Neural progenitor cell (in vitro differentiated cells): ENCODE data around the gene TASP1. TPM values are rescaled to one million over a fixed set of nuclear protein-coding genes. Genes with fewer than 3 reads are reported as not detected.

Experiments used
- DNase-seq: peaks from one replicate; pipeline ENCODE4 v3.0.0-alpha.2; 2016; ENCODE audit warnings: low spot score
- H2AFZ ChIP-seq: fragments of 200-600 bp; sonication (generic); replicated peaks from 2 replicates; pipeline ENCODE4 v1.6.1; 2016; ENCODE audit warnings: antibody characterized with exemption
- H3F3A ChIP-seq: fragments of 200-600 bp; sonication (generic); 2 replicates; pipeline ENCODE4 v1.6.1; 2016; ENCODE audit warnings: antibody characterized with exemption, low read depth
- H3K27ac ChIP-seq: fragments of 200-600 bp; sonication (generic); 2 replicates; pipeline ENCODE4 v1.5.1; 2016; ENCODE audit warnings: mild to moderate bottlenecking
- H3K27me3 ChIP-seq: fragments of 200-600 bp; sonication (generic); 2 replicates; pipeline ENCODE4 v1.6.1; 2016; ENCODE audit warnings: mild to moderate bottlenecking, moderate library complexity
- H3K36me3 ChIP-seq: fragments of 200-600 bp; sonication (generic); 2 replicates; pipeline ENCODE4 v1.5.1; 2016
- H3K4me1 ChIP-seq: fragments of 200-600 bp; sonication (generic); 2 replicates; pipeline ENCODE4 v1.6.1; 2016; ENCODE audit warnings: mixed run types
- H3K4me2 ChIP-seq: fragments of 200-600 bp; sonication (generic); 2 replicates; pipeline ENCODE4 v1.6.1; 2016
- H3K4me3 ChIP-seq: fragments of 200-600 bp; sonication (generic); 2 replicates; pipeline ENCODE4 v1.5.1; 2016
- H3K79me2 ChIP-seq: fragments of 200-600 bp; sonication (generic); 2 replicates; pipeline ENCODE4 v1.6.1; 2016; ENCODE audit warnings: low read depth
- H3K9ac ChIP-seq: fragments of 200-600 bp; sonication (generic); 2 replicates; pipeline ENCODE4 v1.6.1; 2016
- H3K9me3 ChIP-seq: fragments of 200-600 bp; sonication (generic); 2 replicates; pipeline ENCODE4 v1.5.1; 2016; ENCODE audit warnings: low read depth
- H4K20me1 ChIP-seq: fragments of 200-600 bp; sonication (generic); 2 replicates; pipeline ENCODE4 v1.6.1; 2016; ENCODE audit warnings: low read depth
- H3K27ac Mint-ChIP-seq: 3 replicates; pipeline ENCODE4 v1.8.0; 2021; ENCODE audit warnings: mixed read lengths
- H3K27me3 Mint-ChIP-seq: 2 replicates; pipeline ENCODE4 v1.8.0; 2022; ENCODE audit warnings: low read depth, mild to moderate bottlenecking, inconsistent platforms, moderate library complexity, mixed read lengths; ENCODE audit not compliant: insufficient read depth
- H3K36me3 Mint-ChIP-seq: 3 replicates; pipeline ENCODE4 v1.8.0; 2021; ENCODE audit warnings: mixed read lengths
- H3K4me1 Mint-ChIP-seq: 3 replicates; pipeline ENCODE4 v1.8.0; 2021; ENCODE audit warnings: mixed read lengths
- H3K4me3 Mint-ChIP-seq: 3 replicates; pipeline ENCODE4 v1.8.0; 2021; ENCODE audit warnings: mild to moderate bottlenecking, moderate library complexity, mixed read lengths
- H3K9me3 Mint-ChIP-seq: 3 replicates; pipeline ENCODE4 v1.8.0; 2020; ENCODE audit warnings: mixed read lengths
- EZH2 ChIP-seq: fragments of 200-600 bp; sonication (generic); IDR thresholded peaks from 2 replicates; pipeline ENCODE4 v1.6.1; 2017; ENCODE audit warnings: antibody characterized with exemption, mild to moderate bottlenecking, moderate library complexity
- EZH2phosphoT487 ChIP-seq: fragments of 200-600 bp; sonication (generic); IDR thresholded peaks from 2 replicates; pipeline ENCODE4 v1.6.1; 2017; ENCODE audit warnings: antibody characterized with exemption
- total RNA-seq: library from RNA; depleted of rRNA; stranded (reverse); fragments of >200 nt; gene quantifications from 2 replicates; pipeline ENCODE4 v1.2.3, GENCODE V29; 2015; ENCODE audit warnings: low replicate concordance
- TF ChIP-seq, protein P1 (sequence below): fragments of 200-600 bp; sonication (generic); IDR thresholded peaks from 2 replicates; pipeline ENCODE4 v1.5.1; 2017; ENCODE audit warnings: antibody characterized with exemption, mild to moderate bottlenecking

The TASP1 gene
- total RNA-seq, 1 donor from 2014 or later, result 9.6 TPM

DNA sequence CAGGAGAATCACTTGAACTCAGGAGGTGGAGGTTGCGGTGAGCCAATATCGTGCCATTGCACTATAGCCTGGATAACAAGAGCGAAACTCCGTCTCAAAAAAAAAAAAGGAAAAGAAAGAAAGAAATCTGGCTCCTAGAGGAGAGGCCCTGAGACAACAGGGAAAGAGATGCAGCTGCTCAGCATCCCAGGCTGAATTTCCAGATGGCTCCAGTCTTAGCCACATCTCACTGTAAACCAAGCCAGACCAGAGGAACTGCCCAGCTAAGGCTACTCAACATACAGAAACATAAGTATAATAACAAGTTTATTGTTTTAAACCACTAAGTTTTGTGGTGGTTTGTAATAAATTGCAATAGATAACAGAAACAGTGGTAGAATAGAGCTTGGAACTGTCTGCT, 38.5 kb upstream of the TASP1 start:
- no peaks in the 10 kb centered on the region for H3K36me3 Mint-ChIP-seq
- H3K9me3 Mint-ChIP-seq, result no peaks in the 10 kb centered on the region
- Histone ChIP-seq H4K20me1 (no peaks in the 10 kb centered on the region), H3K4me3 (no peak overlapping the region), H3K36me3 (no peaks in the 10 kb centered on the region), H3K4me2 (no peak overlapping the region), H3F3A (no peaks in the 10 kb centered on the region), H3K79me2 (no peaks in the 10 kb centered on the region), H3K27me3 (no peaks in the 10 kb centered on the region), H3K9ac (no peak overlapping the region), H3K4me1 (no peaks in the 10 kb centered on the region), H3K27ac (no peak overlapping the region), H2AFZ (no peak overlapping the region), H3K9me3 (no peaks in the 10 kb centered on the region)
- no peak overlapping the region for H3K4me3 Mint-ChIP-seq
- no peak for DNase-seq
- no peaks in the 10 kb centered on the region for H3K4me1 Mint-ChIP-seq
- no peaks in the 10 kb centered on the region for H3K27me3 Mint-ChIP-seq
- TF ChIP-seq, protein P1, sequence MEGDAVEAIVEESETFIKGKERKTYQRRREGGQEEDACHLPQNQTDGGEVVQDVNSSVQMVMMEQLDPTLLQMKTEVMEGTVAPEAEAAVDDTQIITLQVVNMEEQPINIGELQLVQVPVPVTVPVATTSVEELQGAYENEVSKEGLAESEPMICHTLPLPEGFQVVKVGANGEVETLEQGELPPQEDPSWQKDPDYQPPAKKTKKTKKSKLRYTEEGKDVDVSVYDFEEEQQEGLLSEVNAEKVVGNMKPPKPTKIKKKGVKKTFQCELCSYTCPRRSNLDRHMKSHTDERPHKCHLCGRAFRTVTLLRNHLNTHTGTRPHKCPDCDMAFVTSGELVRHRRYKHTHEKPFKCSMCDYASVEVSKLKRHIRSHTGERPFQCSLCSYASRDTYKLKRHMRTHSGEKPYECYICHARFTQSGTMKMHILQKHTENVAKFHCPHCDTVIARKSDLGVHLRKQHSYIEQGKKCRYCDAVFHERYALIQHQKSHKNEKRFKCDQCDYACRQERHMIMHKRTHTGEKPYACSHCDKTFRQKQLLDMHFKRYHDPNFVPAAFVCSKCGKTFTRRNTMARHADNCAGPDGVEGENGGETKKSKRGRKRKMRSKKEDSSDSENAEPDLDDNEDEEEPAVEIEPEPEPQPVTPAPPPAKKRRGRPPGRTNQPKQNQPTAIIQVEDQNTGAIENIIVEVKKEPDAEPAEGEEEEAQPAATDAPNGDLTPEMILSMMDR, result no peak
- TF ChIP-seq EZH2phosphoT487, result no peak
- TF ChIP-seq EZH2, result no peak
- no peak overlapping the region for H3K27ac Mint-ChIP-seq

DNA sequence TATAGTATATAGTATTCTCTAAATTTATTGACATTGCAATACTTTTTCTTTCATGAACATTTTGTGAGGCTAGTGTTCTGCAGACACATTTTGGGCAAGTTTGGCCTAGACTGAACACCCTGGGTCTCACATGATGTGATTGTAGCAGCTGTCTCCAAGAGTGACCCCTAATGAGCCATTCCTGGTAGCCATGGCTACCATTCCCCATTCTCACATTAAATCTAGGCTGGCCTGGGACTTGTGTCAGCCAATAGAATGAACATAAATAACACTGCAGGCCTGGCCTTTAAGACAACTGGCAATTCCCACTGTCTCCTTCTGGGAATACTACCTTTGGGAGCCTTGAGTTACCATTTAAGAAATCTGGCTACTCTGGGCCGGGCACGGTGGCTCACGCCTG, 38.0 kb upstream of the TASP1 start:
- no peak for TF ChIP-seq EZH2
- no peak for TF ChIP-seq EZH2phosphoT487
- TF ChIP-seq, protein P1, result no peak
- no peaks in the 10 kb centered on the region for H3K4me1 Mint-ChIP-seq
- no peaks in the 10 kb centered on the region for H3K9me3 ChIP-seq

DNA sequence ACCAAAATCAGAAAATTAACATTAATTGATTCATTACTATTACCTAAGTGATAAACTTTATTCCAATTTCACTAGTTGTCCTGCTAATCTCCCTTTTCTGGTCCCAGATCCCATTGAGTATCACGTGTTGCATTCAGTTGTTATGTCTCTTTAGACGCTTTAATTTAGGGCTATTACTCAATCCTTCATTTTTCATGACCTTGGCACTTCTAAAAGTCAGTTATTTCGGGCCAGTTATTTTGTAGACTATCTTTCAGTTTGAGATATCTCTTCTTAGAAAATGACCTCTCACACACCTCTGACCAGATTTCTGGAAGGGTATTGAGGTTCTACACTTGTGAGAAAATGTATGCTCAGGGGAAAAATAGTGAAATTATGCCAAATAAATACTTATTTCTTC, 34.0 kb upstream of the TASP1 start:
- H3K4me3 ChIP-seq, result no peak overlapping the region
- no peak overlapping the region for H3K27ac Mint-ChIP-seq
- H3K9me3 ChIP-seq, result no peaks in the 10 kb centered on the region
- no peak overlapping the region for H2AFZ ChIP-seq
- no peak overlapping the region for H3K9ac ChIP-seq
- H3K4me2 ChIP-seq, result no peak overlapping the region
- H4K20me1 ChIP-seq, result no peaks in the 10 kb centered on the region
- DNase-seq, result no peak
- H3K9me3 Mint-ChIP-seq, result no peaks in the 10 kb centered on the region
- no peaks in the 10 kb centered on the region for H3F3A ChIP-seq
- no peaks in the 10 kb centered on the region for H3K27me3 ChIP-seq
- no peak for TF ChIP-seq EZH2phosphoT487
- TF ChIP-seq, protein P1, result no peak
- TF ChIP-seq EZH2, result no peak
- no peaks in the 10 kb centered on the region for H3K4me1 ChIP-seq
- H3K4me1 Mint-ChIP-seq, result no peaks in the 10 kb centered on the region
- no peaks in the 10 kb centered on the region for H3K27me3 Mint-ChIP-seq
- H3K4me3 Mint-ChIP-seq, result no peak overlapping the region
- no peaks in the 10 kb centered on the region for H3K79me2 ChIP-seq
- no peak overlapping the region for H3K27ac ChIP-seq
- H3K36me3 ChIP-seq, result no peaks in the 10 kb centered on the region
- H3K36me3 Mint-ChIP-seq, result no peaks in the 10 kb centered on the region

More for the DNA sequence above, 38.0 kb upstream of the TASP1 start:
- Mint-ChIP-seq H3K9me3 (no peaks in the 10 kb centered on the region), H3K27me3 (no peaks in the 10 kb centered on the region), H3K36me3 (no peaks in the 10 kb centered on the region), H3K27ac (no peak overlapping the region), H3K4me3 (no peak overlapping the region)
- H3K4me3 ChIP-seq, result no peak overlapping the region
- no peak overlapping the region for H3K4me2 ChIP-seq
- no peaks in the 10 kb centered on the region for H4K20me1 ChIP-seq
- H3K9ac ChIP-seq, result no peak overlapping the region
- H3K36me3 ChIP-seq, result no peaks in the 10 kb centered on the region
- no peak overlapping the region for H2AFZ ChIP-seq
- no peaks in the 10 kb centered on the region for H3K4me1 ChIP-seq
- no peaks in the 10 kb centered on the region for H3F3A ChIP-seq
- DNase-seq, result no peak
- no peaks in the 10 kb centered on the region for H3K27me3 ChIP-seq
- H3K27ac ChIP-seq, result no peak overlapping the region
- no peaks in the 10 kb centered on the region for H3K79me2 ChIP-seq
